ENCODE results near the gene MRPL14. TPM values are rescaled to one million over a fixed set of nuclear protein-coding genes. Genes with fewer than 3 reads are reported as not detected.

The MRPL14 gene
- total and polyA plus RNA-seq, 10 of the 15 experiments (the other 5 are each of a cell fraction or from before 2014, with no cell fraction given) = 80.5 to 294 (median 122) TPM

DNA sequence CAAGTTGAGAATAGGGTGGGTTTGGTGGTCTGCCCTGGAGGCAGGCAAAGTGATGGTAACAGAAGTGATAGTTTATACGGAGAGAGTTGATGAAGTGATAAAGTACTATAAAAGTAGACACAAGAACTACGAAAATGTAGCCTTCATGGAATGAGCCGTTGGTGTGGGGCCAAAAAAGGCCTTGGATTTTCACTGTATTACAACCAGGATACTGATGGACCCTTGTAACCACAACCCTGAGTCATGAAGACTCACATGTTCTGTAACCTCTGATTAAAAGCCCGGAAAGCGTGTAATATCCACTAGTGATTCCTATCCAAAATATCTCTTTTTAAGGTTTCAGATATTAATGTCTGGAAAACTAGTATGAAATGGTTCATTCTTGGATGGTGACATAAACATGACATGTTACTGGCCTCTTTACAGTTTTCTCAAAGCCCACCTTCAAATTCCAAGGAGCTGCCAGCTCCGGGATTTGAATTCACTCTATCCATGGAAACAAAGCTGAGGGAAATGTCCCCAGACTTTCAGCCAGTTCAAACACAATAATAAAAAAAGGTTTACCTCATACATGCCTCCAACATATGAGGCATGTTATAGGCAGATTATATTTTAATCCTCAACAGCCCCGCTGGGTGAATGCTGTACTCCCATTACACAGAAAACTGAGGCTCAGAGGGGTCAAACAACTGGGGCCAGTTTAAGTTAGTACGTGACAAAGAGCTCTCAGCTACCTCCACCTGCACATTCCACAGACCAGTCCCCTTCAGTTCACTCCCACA, 55.4 kb downstream of the MRPL14 start:
- H3K4me1 ChIP-seq (ENCODE audit: control insufficient read depth, insufficient read depth, low read length) = peaks cover 47% of the 10 kb centered on the region
- no TSS peak for BruUV-seq (replicated peaks)
- no peaks in the 10 kb centered on the region for H3K27me3 ChIP-seq (replicated peaks in 1 of 2; ENCODE audit: control insufficient read depth in 2 of 2, insufficient read depth in 2 of 2, low read length in 1 of 2)
- H3K9ac ChIP-seq (ENCODE audit: control insufficient read depth, insufficient read depth, low read length) = no peak overlapping the region; the same call in none of the 2 replicates
- DNase-seq (ENCODE audit: low read depth, low spot score) (no peak), ATAC-seq (no peak), FAIRE-seq (no peak)
- no peaks in the 10 kb centered on the region for H3K9me3 ChIP-seq (replicated peaks; ENCODE audit: control insufficient read depth, insufficient read depth, low read length)
- TF ChIP-seq MAX (IDR thresholded peaks at IDR 0.05; ENCODE audit: low read depth, low read length) (no peak), ZZZ3 (IDR thresholded peaks at IDR 0.05; ENCODE audit: control insufficient read depth, insufficient read length, low read depth) (no peak), KLF5 (IDR thresholded peaks at IDR 0.05; ENCODE audit: partially characterized antibody) (no peak), BRCA1 (IDR thresholded peaks at IDR 0.05; ENCODE audit: low read depth, low read length) (no peak), TCF12 (IDR thresholded peaks at IDR 0.05; ENCODE audit: low read depth, low read length) (no peak), BMI1 (IDR thresholded peaks at IDR 0.05; ENCODE audit: borderline replicate concordance) (no peak), SMAD1 (IDR thresholded peaks at IDR 0.05; ENCODE audit: low read depth, partially characterized antibody) (no peak), ESRRA (IDR thresholded peaks at IDR 0.05; ENCODE audit: low read length) (no peak)
- RAD21 ChIA-PET (ENCODE audit: unreplicated experiment) = interaction anchor here (1.5 to 11.0 kb wide), 7 partner anchors 14 to 347 kb away, joined by 3 to 179 read pairs (median 12); partner anchors contain the start of gene VEGFA
- H3K27ac ChIP-seq (ENCODE audit: control insufficient read depth, insufficient read depth) = peak overlapping the region; percentile 73; the same call in 1 of the 2 replicates
- peak overlapping the region; percentile 88 for H3K4me2 ChIP-seq (ENCODE audit: control insufficient read depth, insufficient read depth)
- no peak overlapping the region for H2AFZ ChIP-seq (ENCODE audit: control insufficient read depth, low read depth, low read length)
- H4K20me1 ChIP-seq (ENCODE audit: control insufficient read depth, insufficient read depth) = no peaks in the 10 kb centered on the region
- CTCF ChIA-PET = interaction anchor here (0.6 to 12.9 kb wide), 10 partner anchors 8 to 435 kb away, joined by 3 to 264 read pairs (median 6); partner anchors contain the start of gene VEGFA
- H3K4me3 ChIP-seq = peak overlapping the region; percentile 54
- no peaks in the 10 kb centered on the region for H3K36me3 ChIP-seq (ENCODE audit: control insufficient read depth in 2 of 2, insufficient read depth in 2 of 2, low read length in 1 of 2)
- WGBS (ENCODE audit: insufficient coverage, insufficient replicate concordance, low lambda C conversion rate, missing lambda C conversion rate) = 86% methylated on average over 8 of the region's 8 CpGs
- in situ Hi-C loops (cut with MboI) = loop anchor here (5.0 kb wide), 1 partner anchor 300 kb away; the partner anchor contains the start of gene VEGFA
- intact Hi-C loops (cut with micrococcal nuclease; ENCODE audit: unreplicated experiment) = loop anchor here (10.0 kb wide), 1 partner anchor 617 kb away; the partner anchor contains the start of gene DLK2
- peaks cover 13% of the 10 kb centered on the region for H3K79me2 ChIP-seq (ENCODE audit: control insufficient read depth, insufficient read depth, low read length)
- POLR2A ChIA-PET = interaction anchor here (0.5 to 11.0 kb wide), 12 partner anchors 9 to 347 kb away, joined by 3 to 97 read pairs (median 4); partner anchors contain the start of genes MYMX and VEGFA
- SMC1A ChIA-PET (ENCODE audit: uncharacterized antibody, unreplicated experiment) = interaction anchor here (0.8 to 5.5 kb wide), 6 partner anchors 14 to 303 kb away, joined by 3 to 50 read pairs (median 3); partner anchors contain the start of gene VEGFA

Measured in GM12878 (cell line).